Subcutaneous abdominal adipose tissue (tissue), 5 donors: Measurements from ENCODE around the gene PCDHGB2.
"Not testable (repeated sequence)": the region's sequence is repeated elsewhere in the genome, so short reads cannot be mapped to it uniquely, and the experiment has no call there.

Experiments used
- H3K27ac ChIP-seq: one replicate; pipeline ENCODE4 v1.7.0; 2013; ENCODE audit warnings: low read depth, mild to moderate bottlenecking, inconsistent platforms, low read length, moderate library complexity
- H3K27me3 ChIP-seq, 5 donors: one replicate each; pipeline ENCODE4 v1.7.0; 2013; ENCODE audit warnings: low read length in 5 of 5, inconsistent platforms in 1 of 5; ENCODE audit not compliant: control insufficient read depth in 5 of 5, insufficient read depth in 4 of 5
- H3K36me3 ChIP-seq, 5 donors: one replicate each; pipeline ENCODE4 v1.7.0; 2013; ENCODE audit warnings: low read length in 5 of 5; ENCODE audit not compliant: control insufficient read depth in 5 of 5, insufficient read depth in 5 of 5
- H3K4me1 ChIP-seq, 5 donors: one replicate each; pipeline ENCODE4 v1.7.0; 2013; ENCODE audit warnings: low read length in 5 of 5, mild to moderate bottlenecking in 3 of 5, moderate library complexity in 1 of 5; ENCODE audit not compliant: control insufficient read depth in 5 of 5, insufficient read depth in 5 of 5
- H3K4me3 ChIP-seq, 5 donors: one replicate each; pipeline ENCODE4 v1.7.0; 2013; ENCODE audit warnings: low read length in 5 of 5, low read depth in 1 of 5
- H3K9ac ChIP-seq, 5 donors: one replicate each; pipeline ENCODE4 v1.7.0; 2013; ENCODE audit warnings: low read length in 5 of 5, mild to moderate bottlenecking in 4 of 5, moderate library complexity in 3 of 5
- H3K9me3 ChIP-seq, 5 donors: one replicate each; pipeline ENCODE4 v1.7.0; 2013; ENCODE audit warnings: low read length in 5 of 5; ENCODE audit not compliant: control insufficient read depth in 5 of 5
- donor health status: healthy.
- donor health status: healthy.
- donor health status: healthy.
- donor health status: healthy.
- donor health status: healthy.

The PCDHGB2 gene

GRCh38 chr5:141366016-141366896, 6.5 kb downstream of the PCDHGB2 start:
- no peak overlapping the region for H3K27ac ChIP-seq
- H3K9ac ChIP-seq = no peak overlapping the region
- H3K27me3 ChIP-seq = peaks cover 0 to 17% (median 11%) of the 10 kb centered on the region in 5 donors
- peak overlapping the region in 4 of 5 donors; percentile 13 to 61 (median 32) for H3K4me3 ChIP-seq
- peaks cover 48 to 77% (median 67%) of the 10 kb centered on the region in 5 donors for H3K9me3 ChIP-seq
- H3K36me3 ChIP-seq = no peaks in the 10 kb centered on the region
- peaks cover 0 to 5% (median 0%) of the 10 kb centered on the region in 5 donors for H3K4me1 ChIP-seq

GRCh38 chr5:141369994-141370848, 10.4 kb downstream of the PCDHGB2 start, which contains the start of gene PCDHGB3:
Gene PCDHGB3, plus strand, starts transcription at chr5:141370242. Its CDS starts 153 bp downstream, at chr5:141370395.
- peaks cover 0 to 5% (median 0%) of the 10 kb centered on the region in 5 donors for H3K4me1 ChIP-seq

GRCh38 chr5:141371572-141372475, 12.0 kb downstream of the PCDHGB2 start:
- Histone ChIP-seq H3K27me3 (peaks cover 0 to 11% (median 9%) of the 10 kb centered on the region in 5 donors), H3K4me3 (peak overlapping the region; percentile 32 to 58 (median 54)), H3K4me1 (peaks cover 0 to 5% (median 0%) of the 10 kb centered on the region in 5 donors), H3K36me3 (no peaks in the 10 kb centered on the region), H3K27ac (no peak overlapping the region), H3K9ac (no peak overlapping the region), H3K9me3 (peaks cover 48 to 76% (median 68%) of the 10 kb centered on the region in 5 donors)

More at GRCh38 chr5:141369994-141370848, 10.4 kb downstream of the PCDHGB2 start, which contains the start of gene PCDHGB3:
- Histone ChIP-seq H3K9ac (no peak within 1 kb of the TSS), H3K27me3 (peaks cover 0 to 19% (median 16%) of the 10 kb centered on the region in 5 donors), H3K27ac (no peak within 1 kb of the TSS), H3K36me3 (no peaks in the 10 kb centered on the region), H3K4me3 (peak within 1 kb of the TSS; percentile 41 to 74 (median 54)), H3K9me3 (peaks cover 52 to 77% (median 70%) of the 10 kb centered on the region in 5 donors)

- Histone ChIP-seq H3K9me3 (peaks cover 53 to 80% (median 78%) of the 10 kb centered on the region in 5 donors), H3K27me3 (peaks cover 0 to 11% (median 9%) of the 10 kb centered on the region in 5 donors), H3K9ac (no peak within 1 kb of the TSS), H3K4me1 (peaks cover 0 to 5% (median 0%) of the 10 kb centered on the region in 5 donors), H3K27ac (no peak within 1 kb of the TSS), H3K4me3 (peak within 1 kb of the TSS; percentile 45 to 68 (median 59)), H3K36me3 (no peaks in the 10 kb centered on the region)
These were observed 14.0 kb downstream of the PCDHGB2 start, which contains the start of gene PCDHGA6 for GRCh38 chr5:141373673-141374317. Gene PCDHGA6, plus strand, starts transcription at chr5:141373891. Its CDS starts 193 bp downstream, at chr5:141374084.

- Histone ChIP-seq H3K9me3 (peaks cover 53 to 82% (median 77%) of the 10 kb centered on the region in 5 donors), H3K27me3 (peaks cover 0 to 11% (median 9%) of the 10 kb centered on the region in 5 donors), H3K4me1 (peaks cover 0 to 5% (median 0%) of the 10 kb centered on the region in 5 donors), H3K4me3 (peak overlapping the region; percentile 45 to 68 (median 59)), H3K36me3 (no peaks in the 10 kb centered on the region), H3K9ac (no peak overlapping the region), H3K27ac (no peak overlapping the region)
These were observed 14.8 kb downstream of the PCDHGB2 start for GRCh38 chr5:141374627-141375026.

GRCh38 chr5:141375444-141376155, 15.8 kb downstream of the PCDHGB2 start:
- not testable (repeated sequence) for H3K36me3 ChIP-seq, H3K9ac ChIP-seq, H3K4me1 ChIP-seq, H3K27ac ChIP-seq
- H3K4me3 ChIP-seq = peak overlapping the region; percentile 29 to 59 (median 49)
- peaks cover 52 to 73% (median 70%) of the 10 kb centered on the region in 5 donors for H3K9me3 ChIP-seq
- peaks cover 0 to 11% (median 9%) of the 10 kb centered on the region in 5 donors for H3K27me3 ChIP-seq

- no peak within 1 kb of the TSS for H3K9ac ChIP-seq
- peaks cover 33 to 71% (median 64%) of the 10 kb centered on the region in 5 donors for H3K9me3 ChIP-seq
- no peaks in the 10 kb centered on the region for H3K36me3 ChIP-seq
- no peak within 1 kb of the TSS for H3K27ac ChIP-seq
- H3K4me1 ChIP-seq = peaks cover 0 to 4% (median 0%) of the 10 kb centered on the region in 5 donors
- H3K27me3 ChIP-seq = peaks cover 0 to 11% (median 0%) of the 10 kb centered on the region in 5 donors
- peak within 1 kb of the TSS; percentile 51 to 78 (median 64) for H3K4me3 ChIP-seq
These were observed 22.9 kb downstream of the PCDHGB2 start, which contains the start of gene PCDHGA7 for GRCh38 chr5:141382469-141383294. Gene PCDHGA7, plus strand, starts transcription at chr5:141382742. Its CDS starts 158 bp downstream, at chr5:141382900.
